SK-N-SH (cell line): ENCODE data around the gene SMARCD1. TPM values are rescaled to one million over a fixed set of nuclear protein-coding genes. Genes with fewer than 3 reads are reported as not detected.

Experiments
- CTCF ChIA-PET: fragments of 300-600, 350-600 bp; formaldehyde crosslinking; extraction: SDS; loops from one replicate; lab custom pipeline; 2021; lab: Yijun Ruan, JAX
- POLR2A ChIA-PET: fragments of 350-600 bp; sonication (Branson Sonifier 250); formaldehyde crosslinking; extraction: SDS; loops from one replicate; lab custom pipeline; 2020; ENCODE audit warnings: antibody characterized with exemption, inconsistent platforms; lab: Yijun Ruan, JAX
- DNase-seq: peaks from one replicate; pipeline ENCODE4 v3.0.0; 2012
- H2AFZ ChIP-seq: fragments of 200-600 bp; sonication (generic); 2 replicates; pipeline ENCODE4 v1.8.1; 2016; ENCODE audit warnings: antibody characterized with exemption, mild to moderate bottlenecking, low read depth
- H3F3A ChIP-seq: fragments of 200-600 bp; sonication (generic); replicated peaks from 2 replicates; pipeline ENCODE3; 2016; ENCODE audit warnings: antibody characterized with exemption, mild to moderate bottlenecking; ENCODE audit not compliant: insufficient read depth
- H3K27ac ChIP-seq, 2 experiments: fragments of 200-500 bp in 1 of 2; fragments of 200-600 bp in 1 of 2; sonication (Bioruptor generic) in 1 of 2; sonication (generic), shearing (Covaris generic) in 1 of 2; 2 replicates each; pipeline versions ENCODE4 v1.5.1 to v1.6.1; 2014 to 2016; ENCODE audit warnings: low read depth in 2 of 2, inconsistent platforms in 1 of 2, low read length in 1 of 2, mild to moderate bottlenecking in 1 of 2, mixed read lengths in 1 of 2
- H3K27me3 ChIP-seq: fragments of 200-600 bp; sonication (generic), shearing (Covaris generic); 2 replicates; pipeline ENCODE4 v1.6.1; 2016; ENCODE audit warnings: mixed run types; ENCODE audit not compliant: insufficient read depth
- H3K36me3 ChIP-seq, 2 experiments: fragments of 200-500 bp in 1 of 2; fragments of 200-600 bp in 1 of 2; sonication (Bioruptor generic) in 1 of 2; sonication (generic) in 1 of 2; replicated peaks in 1 of 2; 2 replicates each; pipeline versions ENCODE3 to v1.5.1; 2014 to 2016; ENCODE audit warnings: low read length in 1 of 2, mild to moderate bottlenecking in 1 of 2; ENCODE audit not compliant: insufficient read depth in 2 of 2, control insufficient read depth in 1 of 2
- H3K4me1 ChIP-seq, 2 experiments: fragments of 200-500 bp in 1 of 2; fragments of 200-600 bp in 1 of 2; sonication (Bioruptor generic) in 1 of 2; sonication (generic), shearing (Covaris generic) in 1 of 2; 2 replicates each; pipeline versions ENCODE4 v1.5.1 to v1.6.1; 2014 to 2016; ENCODE audit warnings: low read depth in 1 of 2, low read length in 1 of 2, mixed run types in 1 of 2; ENCODE audit not compliant: insufficient read depth in 2 of 2, control insufficient read depth in 1 of 2
- H3K4me2 ChIP-seq: fragments of 200-600 bp; sonication (generic), shearing (Covaris generic); 2 replicates; pipeline ENCODE4 v1.6.1; 2017; ENCODE audit warnings: mixed run types
- H3K4me3 ChIP-seq, 2 experiments: fragments of 200-500 bp in 1 of 2; fragments of 200-600 bp in 1 of 2; sonication (Bioruptor generic) in 1 of 2; sonication (generic), shearing (Covaris generic) in 1 of 2; 2 replicates each; pipeline versions ENCODE4 v1.5.1 to v1.8.1; 2014 to 2016; ENCODE audit warnings: low read depth in 2 of 2, inconsistent platforms in 1 of 2, low read length in 1 of 2, mild to moderate bottlenecking in 1 of 2, mixed read lengths in 1 of 2, moderate library complexity in 1 of 2
- H3K79me2 ChIP-seq: fragments of 200-600 bp; sonication (generic); 2 replicates; pipeline ENCODE4 v1.8.1; 2017; ENCODE audit warnings: mild to moderate bottlenecking; ENCODE audit not compliant: insufficient read depth
- H3K9ac ChIP-seq: fragments of 200-600 bp; sonication (generic); 2 replicates; pipeline ENCODE4 v1.6.1; 2017; ENCODE audit warnings: mixed run types
- H3K9me2 ChIP-seq: fragments of 200-600 bp; sonication (generic); 2 replicates; pipeline ENCODE4 v1.6.1; 2017; ENCODE audit warnings: mixed run types
- H3K9me3 ChIP-seq: fragments of 200-600 bp; sonication (generic); 2 replicates; pipeline ENCODE4 v1.6.1; 2017; ENCODE audit warnings: mixed run types, mild to moderate bottlenecking, moderate library complexity
- H4K20me1 ChIP-seq: fragments of 200-600 bp; sonication (generic); 2 replicates; pipeline ENCODE4 v1.6.1; 2017; ENCODE audit warnings: mild to moderate bottlenecking, mixed run types; ENCODE audit not compliant: insufficient read depth
- ELF1 ChIP-seq: IDR thresholded peaks from 2 replicates; pipeline ENCODE4 v1.4.0; 2012
- EP300 ChIP-seq, 2 experiments: IDR thresholded peaks; 2 replicates each; pipeline versions ENCODE4 v1.4.0 to v1.6.1; 2012; ENCODE audit warnings: borderline replicate concordance in 1 of 2, low read depth in 1 of 2, low read length in 1 of 2
- GABPA ChIP-seq: IDR thresholded peaks from 2 replicates; pipeline ENCODE4 v1.4.0; 2012; ENCODE audit warnings: low read depth, mild to moderate bottlenecking
- MEF2A ChIP-seq: IDR thresholded peaks from 2 replicates; pipeline ENCODE4 v1.4.0; 2012; ENCODE audit warnings: low read depth, borderline replicate concordance
- NFIC ChIP-seq: IDR thresholded peaks from 2 replicates; pipeline ENCODE4 v1.4.0; 2012; ENCODE audit warnings: borderline replicate concordance
- RAD21 ChIP-seq: IDR thresholded peaks from 2 replicates; pipeline ENCODE4 v1.6.1; 2012; ENCODE audit warnings: mild to moderate bottlenecking, low read length
- RCOR1 ChIP-seq: fragments of 150-350 bp; IDR thresholded peaks from 2 replicates; pipeline ENCODE4 v1.6.1; 2017; ENCODE audit warnings: antibody characterized with exemption, low read length
- SMC3 ChIP-seq: IDR thresholded peaks from 2 replicates; pipeline ENCODE4 v1.6.1; 2012; ENCODE audit warnings: low read depth, low read length, improper control_type of control experiment
- TAF1 ChIP-seq: IDR thresholded peaks from 2 replicates; pipeline ENCODE4 v1.6.1; 2012; ENCODE audit warnings: low read depth, mild to moderate bottlenecking, low read length, moderate library complexity, borderline replicate concordance
- YY1 ChIP-seq: IDR thresholded peaks from 2 replicates; pipeline ENCODE4 v1.4.0; 2012; ENCODE audit warnings: low read depth, mild to moderate bottlenecking
- WGBS: methylation state at CpG from one replicate; pipeline ENCODE4 v1.1.6; 2017; ENCODE audit warnings: low lambda C conversion rate; 5-methylcytosine and 5-hydroxymethylcytosine counted together
- polyA plus RNA-seq, 3 experiments: library from polyadenylated mRNA; depleted of rRNA; stranded (reverse); fragments of >200 nt; gene quantifications; 2 replicates each; pipeline ENCODE4 v1.2.3, GENCODE V29; 2012
- TF ChIP-seq, protein P1 (sequence below): fragments of 150-350 bp; IDR thresholded peaks from 2 replicates; pipeline ENCODE4 v1.6.1; 2016; ENCODE audit warnings: mild to moderate bottlenecking, low read depth, low read length
- TF ChIP-seq, protein P2 (sequence below): IDR thresholded peaks from 2 replicates; pipeline ENCODE4 v1.4.0; 2012; ENCODE audit warnings: low read depth, borderline replicate concordance
- TF ChIP-seq, protein P3 (sequence below): IDR thresholded peaks from 2 replicates; pipeline ENCODE4; 2012
- TF ChIP-seq, protein P4 (sequence below): IDR thresholded peaks from 2 replicates; pipeline ENCODE4 v1.4.0; 2012; ENCODE audit warnings: low read depth
- TF ChIP-seq, protein P5 (sequence below): fragments of 150-350 bp; IDR thresholded peaks from 2 replicates; pipeline ENCODE4 v1.6.1; 2017; ENCODE audit warnings: antibody characterized with exemption, low read length, low read depth, borderline replicate concordance
- TF ChIP-seq, protein P6 (sequence below): IDR thresholded peaks from 2 replicates; pipeline ENCODE4 v1.4.0; 2012; ENCODE audit warnings: low read depth, borderline replicate concordance

Gene SMARCD1
- polyA plus RNA-seq, 1 of the 3 experiments (the other 2 are of a cell fraction): 58.5 TPM

DNA sequence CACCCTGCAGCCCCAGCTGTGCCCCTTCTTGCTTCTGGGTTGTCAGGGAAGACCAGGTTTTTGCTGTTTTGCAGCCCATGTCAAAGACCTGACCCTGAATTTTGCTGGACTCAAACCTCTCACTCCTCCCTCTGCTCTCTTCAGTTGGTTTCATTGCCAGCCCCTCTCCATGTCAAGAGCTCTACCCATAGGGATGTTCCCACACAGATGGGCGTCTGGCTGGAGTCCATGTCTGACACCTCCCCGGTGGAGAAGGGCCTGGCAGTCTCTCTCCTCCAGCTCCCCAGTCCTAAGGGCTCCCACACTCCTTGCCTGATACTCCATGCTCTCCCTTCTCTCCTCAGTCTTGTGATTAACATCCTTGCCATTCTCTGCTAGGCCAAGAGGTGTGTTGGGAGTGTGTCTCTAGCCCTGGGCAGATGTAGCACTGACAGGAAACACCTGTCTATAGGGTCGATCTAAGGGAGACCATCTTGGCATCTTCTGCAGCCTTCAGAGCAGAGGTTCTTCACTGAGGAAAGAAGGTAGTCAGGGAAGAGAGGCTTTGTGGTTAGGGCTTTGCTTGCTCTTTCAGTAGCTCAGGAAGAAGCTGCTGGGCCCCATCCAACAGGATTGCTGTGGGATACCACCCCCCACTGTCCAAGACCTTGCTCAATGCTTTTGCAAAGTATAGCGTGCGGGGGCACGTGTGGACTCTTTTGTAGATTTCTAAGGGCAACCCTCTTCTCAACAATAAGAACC lies 23.0 kb upstream of the SMARCD1 start:
- DNase-seq: no peak

DNA sequence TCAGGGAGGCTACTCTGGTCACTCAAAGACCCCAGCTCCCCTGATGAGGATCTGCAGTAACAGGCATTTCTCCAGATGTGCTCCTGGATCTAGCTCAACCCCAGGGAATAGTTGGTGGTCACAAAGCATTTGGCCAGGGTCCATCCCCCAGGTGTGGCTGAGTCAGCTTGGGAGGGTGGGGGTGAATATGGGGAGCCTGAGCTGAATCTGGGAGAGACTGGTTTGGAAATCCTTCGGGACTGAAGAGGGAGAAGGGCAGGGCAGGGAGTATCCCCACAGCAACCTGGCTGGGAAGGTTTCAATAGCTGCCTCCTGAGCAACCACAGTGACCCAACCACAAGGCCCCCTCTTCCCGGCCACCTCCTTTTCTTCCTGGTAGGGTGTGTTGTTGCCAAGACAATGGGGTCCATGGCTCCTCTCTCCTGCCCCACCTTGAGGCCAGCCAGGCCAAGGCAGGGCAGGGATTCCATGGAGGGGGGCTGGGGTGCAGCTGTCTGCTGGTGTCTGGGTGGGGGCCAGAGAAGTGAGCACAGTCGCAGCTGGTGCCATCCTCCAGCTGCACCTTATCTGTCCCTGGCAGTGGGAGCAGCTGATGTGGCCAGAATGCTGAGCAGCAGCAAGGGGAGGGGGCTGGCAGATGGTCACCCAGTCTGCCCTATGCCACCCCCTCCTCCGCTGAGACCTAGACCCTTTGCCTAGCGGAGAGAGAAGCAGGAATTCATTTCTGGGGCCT lies 22.2 kb upstream of the SMARCD1 start:
- no peaks in the 10 kb centered on the region for H4K20me1 ChIP-seq
- H3K9ac ChIP-seq: no peak overlapping the region
- 82% methylated on average over 5 of the region's 5 CpGs for WGBS
- H3K4me1 ChIP-seq: peaks cover 9 to 25% of the 10 kb centered on the region in 2 experiments; a peak in 2 of 4 replicates
- no peaks in the 10 kb centered on the region for H3F3A ChIP-seq
- peaks cover 0 to 10% of the 10 kb centered on the region in 2 experiments for H3K36me3 ChIP-seq
- no peak overlapping the region for H3K4me2 ChIP-seq
- H3K27me3 ChIP-seq: no peaks in the 10 kb centered on the region
- POLR2A ChIA-PET: interaction anchor here (1.3 kb wide), 1 partner anchor 79 kb away, joined by 3 read pairs; no protein-coding TSS in a partner anchor
- no peak overlapping the region for H3K27ac ChIP-seq
- H3K79me2 ChIP-seq: no peaks in the 10 kb centered on the region
- no peak for DNase-seq
- CTCF ChIA-PET: interaction anchor here (1.0 to 37.6 kb wide), 8 partner anchors 7 to 194 kb away, joined by 3 to 1401 read pairs (median 7); partner anchors contain the start of genes AQP5 and AQP6
- H3K9me2 ChIP-seq: no peaks in the 10 kb centered on the region
- no peaks in the 10 kb centered on the region for H3K9me3 ChIP-seq
- no peak overlapping the region for H2AFZ ChIP-seq
- H3K4me3 ChIP-seq: no peak overlapping the region
- TF ChIP-seq MEF2A: no peak
- TF ChIP-seq NFIC: no peak
- TF ChIP-seq RCOR1: no peak
- TF ChIP-seq, protein P1, sequence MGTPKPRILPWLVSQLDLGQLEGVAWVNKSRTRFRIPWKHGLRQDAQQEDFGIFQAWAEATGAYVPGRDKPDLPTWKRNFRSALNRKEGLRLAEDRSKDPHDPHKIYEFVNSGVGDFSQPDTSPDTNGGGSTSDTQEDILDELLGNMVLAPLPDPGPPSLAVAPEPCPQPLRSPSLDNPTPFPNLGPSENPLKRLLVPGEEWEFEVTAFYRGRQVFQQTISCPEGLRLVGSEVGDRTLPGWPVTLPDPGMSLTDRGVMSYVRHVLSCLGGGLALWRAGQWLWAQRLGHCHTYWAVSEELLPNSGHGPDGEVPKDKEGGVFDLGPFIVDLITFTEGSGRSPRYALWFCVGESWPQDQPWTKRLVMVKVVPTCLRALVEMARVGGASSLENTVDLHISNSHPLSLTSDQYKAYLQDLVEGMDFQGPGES: no peak
- TF ChIP-seq, protein P2, sequence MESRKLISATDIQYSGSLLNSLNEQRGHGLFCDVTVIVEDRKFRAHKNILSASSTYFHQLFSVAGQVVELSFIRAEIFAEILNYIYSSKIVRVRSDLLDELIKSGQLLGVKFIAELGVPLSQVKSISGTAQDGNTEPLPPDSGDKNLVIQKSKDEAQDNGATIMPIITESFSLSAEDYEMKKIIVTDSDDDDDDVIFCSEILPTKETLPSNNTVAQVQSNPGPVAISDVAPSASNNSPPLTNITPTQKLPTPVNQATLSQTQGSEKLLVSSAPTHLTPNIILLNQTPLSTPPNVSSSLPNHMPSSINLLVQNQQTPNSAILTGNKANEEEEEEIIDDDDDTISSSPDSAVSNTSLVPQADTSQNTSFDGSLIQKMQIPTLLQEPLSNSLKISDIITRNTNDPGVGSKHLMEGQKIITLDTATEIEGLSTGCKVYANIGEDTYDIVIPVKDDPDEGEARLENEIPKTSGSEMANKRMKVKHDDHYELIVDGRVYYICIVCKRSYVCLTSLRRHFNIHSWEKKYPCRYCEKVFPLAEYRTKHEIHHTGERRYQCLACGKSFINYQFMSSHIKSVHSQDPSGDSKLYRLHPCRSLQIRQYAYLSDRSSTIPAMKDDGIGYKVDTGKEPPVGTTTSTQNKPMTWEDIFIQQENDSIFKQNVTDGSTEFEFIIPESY: no peak
- TF ChIP-seq, protein P3, sequence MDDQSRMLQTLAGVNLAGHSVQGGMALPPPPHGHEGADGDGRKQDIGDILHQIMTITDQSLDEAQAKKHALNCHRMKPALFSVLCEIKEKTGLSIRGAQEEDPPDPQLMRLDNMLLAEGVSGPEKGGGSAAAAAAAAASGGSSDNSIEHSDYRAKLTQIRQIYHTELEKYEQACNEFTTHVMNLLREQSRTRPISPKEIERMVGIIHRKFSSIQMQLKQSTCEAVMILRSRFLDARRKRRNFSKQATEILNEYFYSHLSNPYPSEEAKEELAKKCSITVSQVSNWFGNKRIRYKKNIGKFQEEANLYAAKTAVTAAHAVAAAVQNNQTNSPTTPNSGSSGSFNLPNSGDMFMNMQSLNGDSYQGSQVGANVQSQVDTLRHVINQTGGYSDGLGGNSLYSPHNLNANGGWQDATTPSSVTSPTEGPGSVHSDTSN: no peak
- no peak for TF ChIP-seq ELF1
- TF ChIP-seq, protein P4, sequence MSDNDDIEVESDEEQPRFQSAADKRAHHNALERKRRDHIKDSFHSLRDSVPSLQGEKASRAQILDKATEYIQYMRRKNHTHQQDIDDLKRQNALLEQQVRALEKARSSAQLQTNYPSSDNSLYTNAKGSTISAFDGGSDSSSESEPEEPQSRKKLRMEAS: no peak
- TF ChIP-seq, protein P5, sequence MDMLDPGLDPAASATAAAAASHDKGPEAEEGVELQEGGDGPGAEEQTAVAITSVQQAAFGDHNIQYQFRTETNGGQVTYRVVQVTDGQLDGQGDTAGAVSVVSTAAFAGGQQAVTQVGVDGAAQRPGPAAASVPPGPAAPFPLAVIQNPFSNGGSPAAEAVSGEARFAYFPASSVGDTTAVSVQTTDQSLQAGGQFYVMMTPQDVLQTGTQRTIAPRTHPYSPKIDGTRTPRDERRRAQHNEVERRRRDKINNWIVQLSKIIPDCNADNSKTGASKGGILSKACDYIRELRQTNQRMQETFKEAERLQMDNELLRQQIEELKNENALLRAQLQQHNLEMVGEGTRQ: no peak
- TF ChIP-seq, protein P6, sequence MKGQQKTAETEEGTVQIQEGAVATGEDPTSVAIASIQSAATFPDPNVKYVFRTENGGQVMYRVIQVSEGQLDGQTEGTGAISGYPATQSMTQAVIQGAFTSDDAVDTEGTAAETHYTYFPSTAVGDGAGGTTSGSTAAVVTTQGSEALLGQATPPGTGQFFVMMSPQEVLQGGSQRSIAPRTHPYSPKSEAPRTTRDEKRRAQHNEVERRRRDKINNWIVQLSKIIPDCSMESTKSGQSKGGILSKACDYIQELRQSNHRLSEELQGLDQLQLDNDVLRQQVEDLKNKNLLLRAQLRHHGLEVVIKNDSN: no peak
- no peak for TF ChIP-seq YY1

More for the DNA sequence above, 23.0 kb upstream of the SMARCD1 start:
- WGBS: 68% methylated on average over 6 of the region's 6 CpGs
- H3K4me1 ChIP-seq: peaks cover 8 to 25% of the 10 kb centered on the region in 2 experiments; a peak in 2 of 4 replicates
- peaks cover 0 to 10% of the 10 kb centered on the region in 2 experiments for H3K36me3 ChIP-seq
- no peaks in the 10 kb centered on the region for H4K20me1 ChIP-seq
- H3K79me2 ChIP-seq: no peaks in the 10 kb centered on the region
- no peaks in the 10 kb centered on the region for H3F3A ChIP-seq
- H3K4me2 ChIP-seq: no peak overlapping the region
- H3K27ac ChIP-seq: no peak overlapping the region
- TF ChIP-seq EP300 (IDR thresholded peaks at IDR 0.05; ENCODE audit: borderline replicate concordance in 1 of 2, low read depth in 1 of 2, low read length in 1 of 2) (no peak), TAF1 (no peak), NFIC (no peak), GABPA (no peak), SMC3 (no peak), RAD21 (no peak)
- TF ChIP-seq, protein P2: no peak
- H3K9me3 ChIP-seq: no peaks in the 10 kb centered on the region
- H3K27me3 ChIP-seq: no peaks in the 10 kb centered on the region
- no peaks in the 10 kb centered on the region for H3K9me2 ChIP-seq
- H3K4me3 ChIP-seq: no peak overlapping the region
- no peak overlapping the region for H2AFZ ChIP-seq
- ChIA-PET POLR2A (interaction anchor here (1.3 kb wide), 1 partner anchor 78 kb away, joined by 3 read pairs; no protein-coding TSS in a partner anchor), CTCF (interaction anchor here (1.0 to 37.6 kb wide), 7 partner anchors 7 to 193 kb away, joined by 3 to 1401 read pairs (median 8); partner anchors contain the start of genes AQP5 and AQP6)
- H3K9ac ChIP-seq: no peak overlapping the region
